ENCODE results near the gene COBL. TPM values are rescaled to one million over a fixed set of nuclear protein-coding genes. Genes with fewer than 3 reads are reported as not detected.
A peak's percentile ranks its signal among the peaks of the same experiment; 100 is the strongest.

Gene COBL
- total RNA-seq, 2 experiments from 2014 or later = not detected

- no peak for DNase-seq
- POLR2A ChIA-PET = no interaction called here
- Mint-ChIP-seq H3K9me3 (no peaks in the 10 kb centered on the region), H3K27me3 (no peaks in the 10 kb centered on the region), H3K4me1 (no peaks in the 10 kb centered on the region), H3K36me3 (ENCODE audit: low read depth) (no peaks in the 10 kb centered on the region), H3K27ac (no peak overlapping the region), H3K4me3 (no peak overlapping the region)
- CTCF ChIA-PET = no interaction called here
Observed at GRCh38 chr7:51027935-51028830, 288.4 kb downstream of the COBL start.

- no peaks in the 10 kb centered on the region for H3K36me3 Mint-ChIP-seq (ENCODE audit: low read depth)
- H3K27me3 Mint-ChIP-seq = no peaks in the 10 kb centered on the region
- CTCF ChIA-PET = no interaction called here
- no peaks in the 10 kb centered on the region for H3K4me1 Mint-ChIP-seq
- no peaks in the 10 kb centered on the region for H3K9me3 Mint-ChIP-seq
- DNase-seq = no peak
- POLR2A ChIA-PET = no interaction called here
- H3K27ac Mint-ChIP-seq = no peak overlapping the region
- no peak overlapping the region for H3K4me3 Mint-ChIP-seq
Observed at GRCh38 chr7:51027106-51027934, 289.3 kb downstream of the COBL start.

- CTCF ChIA-PET = no interaction called here
- DNase-seq = no peak
- Mint-ChIP-seq H3K4me3 (no peak overlapping the region), H3K36me3 (ENCODE audit: low read depth) (no peaks in the 10 kb centered on the region), H3K27ac (no peak overlapping the region), H3K27me3 (no peaks in the 10 kb centered on the region), H3K9me3 (no peaks in the 10 kb centered on the region), H3K4me1 (no peaks in the 10 kb centered on the region)
- POLR2A ChIA-PET = no interaction called here
Observed at GRCh38 chr7:51026341-51026740, 290.3 kb downstream of the COBL start.

GRCh38 chr7:51025668-51026067 lies 290.9 kb downstream of the COBL start:
- H3K4me3 Mint-ChIP-seq = no peak overlapping the region
- no peaks in the 10 kb centered on the region for H3K9me3 Mint-ChIP-seq
- no peaks in the 10 kb centered on the region for H3K4me1 Mint-ChIP-seq
- no peaks in the 10 kb centered on the region for H3K27me3 Mint-ChIP-seq
- no peak for DNase-seq
- H3K27ac Mint-ChIP-seq = no peak overlapping the region
- no peaks in the 10 kb centered on the region for H3K36me3 Mint-ChIP-seq (ENCODE audit: low read depth)
- ChIA-PET POLR2A (no interaction called here), CTCF (no interaction called here)

- no peak for DNase-seq
- Mint-ChIP-seq H3K36me3 (ENCODE audit: low read depth) (no peaks in the 10 kb centered on the region), H3K27ac (no peak overlapping the region), H3K4me3 (no peak overlapping the region), H3K4me1 (no peaks in the 10 kb centered on the region), H3K27me3 (no peaks in the 10 kb centered on the region), H3K9me3 (no peaks in the 10 kb centered on the region)
- POLR2A ChIA-PET = no interaction called here
- CTCF ChIA-PET = no interaction called here
Observed at GRCh38 chr7:51024867-51025266, 291.7 kb downstream of the COBL start.

- Mint-ChIP-seq H3K9me3 (no peaks in the 10 kb centered on the region), H3K4me3 (no peak overlapping the region), H3K4me1 (no peaks in the 10 kb centered on the region), H3K27ac (no peak overlapping the region), H3K36me3 (ENCODE audit: low read depth) (no peaks in the 10 kb centered on the region), H3K27me3 (no peaks in the 10 kb centered on the region)
- peak; percentile 13 for DNase-seq
- POLR2A ChIA-PET = no interaction called here
- CTCF ChIA-PET = interaction anchor here (0.7 kb wide), 1 partner anchor 137 kb away, joined by 3 read pairs; no protein-coding TSS in a partner anchor
Observed at GRCh38 chr7:51023547-51023946, 293.1 kb downstream of the COBL start.

GRCh38 chr7:51022821-51023220 lies 293.8 kb downstream of the COBL start:
- ChIA-PET POLR2A (no interaction called here), CTCF (no interaction called here)
- DNase-seq = no peak
- peaks cover 6% of the 10 kb centered on the region for H3K4me1 Mint-ChIP-seq
- no peaks in the 10 kb centered on the region for H3K27me3 Mint-ChIP-seq
- no peak overlapping the region for H3K4me3 Mint-ChIP-seq
- H3K27ac Mint-ChIP-seq = no peak overlapping the region
- no peaks in the 10 kb centered on the region for H3K36me3 Mint-ChIP-seq (ENCODE audit: low read depth)
- no peaks in the 10 kb centered on the region for H3K9me3 Mint-ChIP-seq

- Mint-ChIP-seq H3K27me3 (no peaks in the 10 kb centered on the region), H3K36me3 (ENCODE audit: low read depth) (no peaks in the 10 kb centered on the region), H3K27ac (no peak overlapping the region), H3K4me3 (no peak overlapping the region), H3K9me3 (no peaks in the 10 kb centered on the region), H3K4me1 (peaks cover 6% of the 10 kb centered on the region)
- DNase-seq = no peak
- CTCF ChIA-PET = no interaction called here
- POLR2A ChIA-PET = no interaction called here
Observed at GRCh38 chr7:51021906-51022570, 294.6 kb downstream of the COBL start.

- H3K36me3 Mint-ChIP-seq (ENCODE audit: low read depth) = no peaks in the 10 kb centered on the region
- H3K4me3 Mint-ChIP-seq = no peak overlapping the region
- H3K27me3 Mint-ChIP-seq = no peaks in the 10 kb centered on the region
- DNase-seq = no peak
- CTCF ChIA-PET = no interaction called here
- peaks cover 6% of the 10 kb centered on the region for H3K4me1 Mint-ChIP-seq
- H3K9me3 Mint-ChIP-seq = no peaks in the 10 kb centered on the region
- POLR2A ChIA-PET = no interaction called here
- H3K27ac Mint-ChIP-seq = no peak overlapping the region
Observed at GRCh38 chr7:51020944-51021343, 295.7 kb downstream of the COBL start.

GRCh38 chr7:51019891-51020870 lies 296.4 kb downstream of the COBL start:
- Mint-ChIP-seq H3K27me3 (no peaks in the 10 kb centered on the region), H3K4me3 (no peak overlapping the region), H3K36me3 (ENCODE audit: low read depth) (no peaks in the 10 kb centered on the region), H3K4me1 (peaks cover 6% of the 10 kb centered on the region), H3K9me3 (no peaks in the 10 kb centered on the region), H3K27ac (no peak overlapping the region)
- no peak for DNase-seq
- POLR2A ChIA-PET = no interaction called here
- CTCF ChIA-PET = interaction anchor here (0.8 kb wide), 1 partner anchor 121 kb away, joined by 3 read pairs; no protein-coding TSS in a partner anchor

GRCh38 chr7:51019191-51019844 lies 297.3 kb downstream of the COBL start:
- CTCF ChIA-PET = interaction anchor here (0.8 to 1.2 kb wide), 2 partner anchors 48 to 122 kb away, joined by 3 read pairs; no protein-coding TSS in a partner anchor

More at GRCh38 chr7:51019191-51019844, 297.3 kb downstream of the COBL start:
- no peak for DNase-seq
- Mint-ChIP-seq H3K36me3 (ENCODE audit: low read depth) (no peaks in the 10 kb centered on the region), H3K27ac (no peak overlapping the region), H3K4me3 (no peak overlapping the region), H3K4me1 (peaks cover 6% of the 10 kb centered on the region), H3K9me3 (no peaks in the 10 kb centered on the region), H3K27me3 (no peaks in the 10 kb centered on the region)
- POLR2A ChIA-PET = no interaction called here

Data from activated CD4-positive, alpha-beta memory T cell treated with anti-CD3 and anti-CD28 coated beads, Interleukin-2, amount 10 ng/mL, durations not matched to agents 7 days and 5 days (primary cell).